Trophoblast cell (in vitro differentiated cells and primary cell): ENCODE measurements around the gene EIF4G2.
"Not testable (repeated sequence)": the region's sequence is repeated elsewhere in the genome, so short reads cannot be mapped to it uniquely, and the experiment has no call there.

Source experiments
- DNase-seq, 2 donors: peaks; one replicate each; pipeline ENCODE4 v3.0.0-alpha.2; 2016
- H2AFZ ChIP-seq: 2 replicates; pipeline ENCODE4 v1.6.1; 2013; ENCODE audit warnings: low read length, moderate library complexity, mild to moderate bottlenecking; ENCODE audit not compliant: insufficient read depth, poor library complexity
- H2AK5ac ChIP-seq: 2 replicates; pipeline ENCODE4 v1.6.1; 2013; ENCODE audit warnings: mild to moderate bottlenecking, low read length
- H2BK120ac ChIP-seq: 2 replicates; pipeline ENCODE4 v1.6.1; 2013; ENCODE audit warnings: low read length, mild to moderate bottlenecking, moderate library complexity; ENCODE audit not compliant: insufficient read depth, poor library complexity
- H2BK12ac ChIP-seq: 2 replicates; pipeline ENCODE4 v1.6.1; 2013; ENCODE audit warnings: mild to moderate bottlenecking, low read length, moderate library complexity
- H2BK5ac ChIP-seq: 2 replicates; pipeline ENCODE4 v1.6.1; 2013; ENCODE audit warnings: low read length, low read depth, moderate library complexity, mild to moderate bottlenecking; ENCODE audit not compliant: poor library complexity
- H3K14ac ChIP-seq: 2 replicates; pipeline ENCODE4 v1.6.1; 2013; ENCODE audit warnings: mild to moderate bottlenecking, low read length
- H3K18ac ChIP-seq: 2 replicates; pipeline ENCODE4 v1.6.1; 2013; ENCODE audit warnings: mild to moderate bottlenecking, low read length
- H3K23ac ChIP-seq: 2 replicates; pipeline ENCODE4 v1.6.1; 2013; ENCODE audit warnings: low read length
- H3K27ac ChIP-seq: 2 replicates; pipeline ENCODE4 v1.5.1; 2013; ENCODE audit warnings: low read depth, mild to moderate bottlenecking, inconsistent platforms, low read length, moderate library complexity
- H3K27me3 ChIP-seq: 2 replicates; pipeline ENCODE4 v1.6.1; 2013; ENCODE audit warnings: inconsistent platforms, mild to moderate bottlenecking, low read length, moderate library complexity; ENCODE audit not compliant: insufficient read depth
- H3K36me3 ChIP-seq, 2 experiments: 1 replicate in 1 of 2; 2 replicates in 1 of 2; pipeline ENCODE4 v1.6.1; 2013; ENCODE audit warnings: low read length in 2 of 2, mild to moderate bottlenecking in 2 of 2, moderate library complexity in 1 of 2; ENCODE audit not compliant: insufficient read depth in 2 of 2, control insufficient read depth in 1 of 2
- H3K4ac ChIP-seq: 2 replicates; pipeline ENCODE4 v1.6.1; 2013; ENCODE audit warnings: low read depth, mild to moderate bottlenecking, low read length, moderate library complexity
- H3K4me1 ChIP-seq, 2 experiments: 1 replicate in 1 of 2; 2 replicates in 1 of 2; pipeline ENCODE4 v1.6.1; 2013; ENCODE audit warnings: low read length in 2 of 2, mild to moderate bottlenecking in 2 of 2, moderate library complexity in 1 of 2; ENCODE audit not compliant: insufficient read depth in 2 of 2, control insufficient read depth in 1 of 2
- H3K4me2 ChIP-seq: 2 replicates; pipeline ENCODE4 v1.6.1; 2013; ENCODE audit warnings: inconsistent platforms, mild to moderate bottlenecking, low read length, moderate library complexity
- H3K4me3 ChIP-seq: 2 replicates; pipeline ENCODE4 v1.5.1; 2013; ENCODE audit warnings: mild to moderate bottlenecking, low read depth, low read length, inconsistent platforms
- H3K79me1 ChIP-seq: one replicate; pipeline ENCODE4 v1.6.1; 2013; ENCODE audit warnings: low read length
- H3K79me2 ChIP-seq: 2 replicates; pipeline ENCODE4 v1.6.1; 2013; ENCODE audit warnings: low read length, mild to moderate bottlenecking; ENCODE audit not compliant: control insufficient read depth, insufficient read depth, poor library complexity
- H3K9ac ChIP-seq: 2 replicates; pipeline ENCODE4 v1.6.1; 2013; ENCODE audit warnings: mild to moderate bottlenecking, low read length
- H3K9me3 ChIP-seq: 2 replicates; pipeline ENCODE4 v1.6.1; 2013; ENCODE audit warnings: low read depth, mild to moderate bottlenecking, control low read depth, inconsistent platforms, low read length; ENCODE audit not compliant: insufficient read depth
- H4K12ac ChIP-seq: 2 replicates; pipeline ENCODE4 v1.6.1; 2013; ENCODE audit warnings: low read depth, mild to moderate bottlenecking, low read length, moderate library complexity
- H4K8ac ChIP-seq: 2 replicates; pipeline ENCODE4 v1.6.1; 2013; ENCODE audit warnings: low read depth, mild to moderate bottlenecking, low read length, moderate library complexity
- H4K91ac ChIP-seq: one replicate; pipeline ENCODE4 v1.6.1; 2013; ENCODE audit warnings: low read depth, mild to moderate bottlenecking, low read length, moderate library complexity
- WGBS: extraction: QIAGEN DNeasy Blood & Tissue Kit; methylation state at CpG from one replicate; pipeline ENCODE4 v1.1.7; 2013; ENCODE audit warnings: missing lambda C conversion rate; ENCODE audit not compliant: insufficient read length, insufficient coverage; ENCODE audit errors: extremely low coverage; 5-methylcytosine and 5-hydroxymethylcytosine counted together

The EIF4G2 gene

DNA sequence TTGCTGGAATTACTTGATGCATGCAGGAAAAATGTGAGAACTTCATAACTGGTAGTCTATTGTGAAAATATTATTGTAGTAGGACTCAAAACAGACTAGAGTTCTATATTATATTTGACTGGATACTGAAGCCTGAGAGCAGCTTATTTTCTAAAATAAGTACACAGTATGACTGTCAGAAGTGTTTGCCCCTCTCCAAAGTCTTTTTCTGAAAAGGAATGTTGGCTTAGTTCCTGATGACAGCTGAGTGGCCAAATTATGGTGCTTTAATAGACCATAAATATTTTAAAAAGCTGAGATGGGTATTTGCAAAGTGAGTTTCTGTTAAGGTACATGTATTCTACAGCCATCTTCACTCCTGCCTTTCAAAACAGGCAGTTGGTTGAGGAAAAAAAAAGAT is 36.1 kb upstream of the EIF4G2 start:
- H3K27me3 ChIP-seq = no peaks in the 10 kb centered on the region
- no peak overlapping the region for H2BK5ac ChIP-seq
- no peak overlapping the region for H3K23ac ChIP-seq
- H3K79me1 ChIP-seq = peaks cover 2% of the 10 kb centered on the region
- no peak overlapping the region for H3K14ac ChIP-seq
- H3K36me3 ChIP-seq = no peaks in the 10 kb centered on the region
- H2BK12ac ChIP-seq = no peak overlapping the region
- no peak overlapping the region for H3K4me3 ChIP-seq
- H3K9me3 ChIP-seq = no peaks in the 10 kb centered on the region
- H3K27ac ChIP-seq = no peak overlapping the region
- H3K4me2 ChIP-seq = no peak overlapping the region
- no peaks in the 10 kb centered on the region for H3K79me2 ChIP-seq
- H3K18ac ChIP-seq = no peak overlapping the region
- no peak overlapping the region for H4K8ac ChIP-seq
- H3K4me1 ChIP-seq = peaks cover 0 to 10% of the 10 kb centered on the region in 2 experiments
- H4K91ac ChIP-seq = no peak overlapping the region
- no peak overlapping the region for H2AFZ ChIP-seq
- no peak overlapping the region for H2BK120ac ChIP-seq
- H4K12ac ChIP-seq = no peak overlapping the region
- H3K9ac ChIP-seq = no peak overlapping the region
- no peak overlapping the region for H2AK5ac ChIP-seq
- H3K4ac ChIP-seq = no peak overlapping the region
- peak in 1 of 2 donors; percentile 53 for DNase-seq

DNA sequence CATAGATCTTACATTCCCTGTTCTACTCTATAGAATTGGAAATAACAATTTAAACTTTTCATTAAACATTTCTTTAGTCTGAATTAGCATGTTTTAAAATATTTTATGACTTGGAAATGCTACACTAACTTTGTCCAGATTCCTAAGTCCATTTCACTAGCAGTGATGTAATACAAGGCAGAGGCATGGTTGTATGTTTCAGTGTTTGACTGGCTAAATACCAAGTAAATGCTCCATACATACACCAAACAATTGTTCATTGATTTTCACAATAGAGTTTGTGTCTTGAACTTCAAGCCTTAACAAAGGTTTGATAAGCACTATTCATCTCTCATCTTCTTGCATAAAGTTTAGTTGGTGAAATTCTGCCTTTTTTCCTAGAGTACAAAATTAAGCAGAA is 35.6 kb upstream of the EIF4G2 start:
- Histone ChIP-seq H3K27ac (no peak overlapping the region), H3K14ac (no peak overlapping the region), H3K4me1 (peaks cover 0 to 10% of the 10 kb centered on the region in 2 experiments), H3K23ac (no peak overlapping the region), H2BK120ac (no peak overlapping the region), H3K79me2 (no peaks in the 10 kb centered on the region), H3K4me2 (no peak overlapping the region), H3K4ac (no peak overlapping the region), H2AK5ac (no peak overlapping the region), H3K9me3 (no peaks in the 10 kb centered on the region), H3K27me3 (no peaks in the 10 kb centered on the region), H4K91ac (no peak overlapping the region), H3K4me3 (no peak overlapping the region), H4K8ac (no peak overlapping the region), H4K12ac (no peak overlapping the region), H3K36me3 (no peaks in the 10 kb centered on the region), H3K79me1 (peaks cover 2% of the 10 kb centered on the region), H2AFZ (no peak overlapping the region), H3K9ac (no peak overlapping the region), H3K18ac (no peak overlapping the region), H2BK5ac (no peak overlapping the region), H2BK12ac (no peak overlapping the region)
- DNase-seq = peak in 1 of 2 donors; percentile 44

DNA sequence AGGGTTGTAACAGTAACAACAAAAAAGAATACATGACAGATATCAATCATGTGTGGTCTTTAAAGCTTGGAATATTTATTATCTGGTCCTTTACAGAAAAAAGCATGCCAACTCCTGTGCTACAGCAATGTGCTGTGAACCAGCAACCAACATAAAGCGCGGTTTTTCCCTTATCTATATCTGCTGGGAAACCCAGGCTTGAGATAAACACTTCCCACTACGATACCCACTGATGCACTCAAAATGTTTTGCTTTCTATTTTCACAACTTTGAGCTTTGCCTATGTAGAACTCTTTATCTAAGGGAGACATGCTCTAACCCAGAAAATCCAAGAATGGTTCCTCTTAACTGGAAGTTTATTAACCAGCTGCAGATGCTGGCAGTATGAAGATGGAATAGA is 30.2 kb upstream of the EIF4G2 start:
- WGBS = no CpG with 5 or more reads among the region's 3 CpGs
- no peak overlapping the region for H3K27ac ChIP-seq
- H2BK12ac ChIP-seq = no peak overlapping the region
- H4K8ac ChIP-seq = no peak overlapping the region
- no peak overlapping the region for H3K4me3 ChIP-seq
- no peak overlapping the region for H3K23ac ChIP-seq
- no peak overlapping the region for H3K18ac ChIP-seq
- H3K14ac ChIP-seq = no peak overlapping the region
- no peak overlapping the region for H3K9ac ChIP-seq
- H3K79me1 ChIP-seq = peaks cover 2% of the 10 kb centered on the region
- H2AFZ ChIP-seq = no peak overlapping the region
- no peak overlapping the region for H4K12ac ChIP-seq
- H3K9me3 ChIP-seq = no peaks in the 10 kb centered on the region
- H3K4me1 ChIP-seq = peaks cover 0 to 7% of the 10 kb centered on the region in 2 experiments
- no peak overlapping the region for H2BK120ac ChIP-seq
- no peaks in the 10 kb centered on the region for H3K36me3 ChIP-seq
- no peaks in the 10 kb centered on the region for H3K27me3 ChIP-seq
- no peak for DNase-seq
- no peak overlapping the region for H2BK5ac ChIP-seq
- no peak overlapping the region for H2AK5ac ChIP-seq
- no peaks in the 10 kb centered on the region for H3K79me2 ChIP-seq
- H3K4ac ChIP-seq = no peak overlapping the region
- no peak overlapping the region for H3K4me2 ChIP-seq
- no peak overlapping the region for H4K91ac ChIP-seq

DNA sequence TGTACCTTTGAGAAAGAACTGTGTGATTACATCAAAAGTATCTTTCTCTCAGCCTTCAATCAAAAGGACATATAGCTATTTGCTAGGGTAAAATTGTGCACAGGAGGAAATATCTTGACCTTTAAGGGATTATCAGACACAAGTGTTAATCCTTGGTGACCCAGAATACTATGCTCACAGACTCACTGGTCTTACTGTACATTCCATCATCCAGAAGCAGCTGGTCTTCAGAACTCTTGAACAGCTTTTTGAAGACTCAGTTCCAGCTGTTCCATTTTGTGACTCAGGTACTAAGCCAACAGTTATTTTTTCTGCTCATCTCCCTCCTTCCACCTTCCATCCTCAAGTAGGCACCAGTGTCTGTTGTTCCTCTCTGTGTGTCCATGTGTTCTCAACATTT is 29.4 kb upstream of the EIF4G2 start:
- H3K79me2 ChIP-seq = no peaks in the 10 kb centered on the region

DNA sequence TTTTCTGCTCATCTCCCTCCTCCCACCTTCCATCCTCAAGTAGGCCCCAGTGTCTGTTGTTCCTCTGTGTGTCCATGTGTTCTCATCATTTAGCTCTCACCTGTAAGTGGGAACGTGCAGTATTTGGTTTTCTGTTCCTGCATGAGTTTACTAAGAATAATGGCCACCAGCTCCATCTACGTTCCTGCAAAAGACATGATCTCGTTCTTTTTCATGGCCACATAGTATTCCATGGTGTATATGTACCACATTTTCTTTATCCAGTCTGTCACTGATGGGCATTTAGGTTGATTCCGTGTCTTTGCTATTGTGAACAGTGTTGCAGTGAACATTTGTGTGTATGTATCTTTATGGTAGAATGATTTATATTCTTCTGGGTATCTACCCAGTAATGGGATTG is 28.2 kb upstream of the EIF4G2 start:
- not testable (repeated sequence) for H2BK5ac ChIP-seq, H3K9me3 ChIP-seq, H2BK120ac ChIP-seq, H3K27me3 ChIP-seq, DNase-seq, H3K23ac ChIP-seq, H4K8ac ChIP-seq, H2AFZ ChIP-seq, H2AK5ac ChIP-seq, H3K9ac ChIP-seq, H3K14ac ChIP-seq, H3K4ac ChIP-seq, H3K36me3 ChIP-seq, H3K4me2 ChIP-seq, H4K12ac ChIP-seq, H3K79me1 ChIP-seq, H3K18ac ChIP-seq, H2BK12ac ChIP-seq, H3K79me2 ChIP-seq, H3K4me3 ChIP-seq, H3K4me1 ChIP-seq, H4K91ac ChIP-seq, H3K27ac ChIP-seq
- no CpG with 5 or more reads among the region's 4 CpGs for WGBS

More for the DNA sequence above, 29.4 kb upstream of the EIF4G2 start:
- H2BK120ac ChIP-seq = no peak overlapping the region
- H3K27me3 ChIP-seq = no peaks in the 10 kb centered on the region
- no peak overlapping the region for H2AK5ac ChIP-seq
- no peaks in the 10 kb centered on the region for H3K36me3 ChIP-seq
- H3K27ac ChIP-seq = no peak overlapping the region
- no peak overlapping the region for H2BK5ac ChIP-seq
- no peaks in the 10 kb centered on the region for H3K9me3 ChIP-seq
- H4K8ac ChIP-seq = no peak overlapping the region
- H3K4ac ChIP-seq = no peak overlapping the region
- H3K79me1 ChIP-seq = peaks cover 1% of the 10 kb centered on the region
- H3K4me1 ChIP-seq = peaks cover 0 to 4% of the 10 kb centered on the region in 2 experiments
- H4K12ac ChIP-seq = no peak overlapping the region
- H2AFZ ChIP-seq = no peak overlapping the region
- H4K91ac ChIP-seq = no peak overlapping the region
- no peak overlapping the region for H3K14ac ChIP-seq
- H3K18ac ChIP-seq = no peak overlapping the region
- DNase-seq = no peak
- H2BK12ac ChIP-seq = no peak overlapping the region
- H3K4me2 ChIP-seq = no peak overlapping the region
- H3K9ac ChIP-seq = no peak overlapping the region
- H3K4me3 ChIP-seq = no peak overlapping the region
- H3K23ac ChIP-seq = no peak overlapping the region
